SU-DHL-6 (cell line): ENCODE data around the gene MAP7D2.

ENCODE experiments used
- H2AFZ ChIP-seq: fragments of 200-600 bp; sonication (generic); 2 replicates; pipeline ENCODE4 v1.6.1; 2014; ENCODE audit warnings: low read depth, mild to moderate bottlenecking, moderate library complexity, mixed read lengths, antibody characterized with exemption, low read length; ENCODE audit not compliant: severe bottlenecking
- H3F3A ChIP-seq: fragments of 200-600 bp; shearing (Covaris generic); 2 replicates; pipeline ENCODE4 v1.6.0; 2016; ENCODE audit warnings: antibody characterized with exemption, mild to moderate bottlenecking; ENCODE audit not compliant: insufficient read depth
- H3K27ac ChIP-seq: fragments of 200-600 bp; sonication (generic); 2 replicates; pipeline ENCODE4 v1.5.1; 2016; ENCODE audit warnings: low read depth, mild to moderate bottlenecking, low read length, moderate library complexity, mixed read lengths
- H3K27me3 ChIP-seq: fragments of 200-600 bp; sonication (generic), shearing (Covaris generic); 2 replicates; pipeline ENCODE4 v1.6.0; 2014; ENCODE audit warnings: mild to moderate bottlenecking, low read length
- H3K36me3 ChIP-seq: fragments of 200-600 bp; sonication (generic); 2 replicates; pipeline ENCODE4 v1.6.1; 2014; ENCODE audit warnings: mild to moderate bottlenecking, low read length, mixed read lengths
- H3K4me2 ChIP-seq: fragments of 300-600, 200-600 bp; shearing (Covaris generic), sonication (generic); 2 replicates; pipeline ENCODE4 v1.6.0; 2014; ENCODE audit warnings: low read length, low read depth, mild to moderate bottlenecking; ENCODE audit not compliant: poor library complexity, severe bottlenecking
- H3K4me3 ChIP-seq: fragments of 200-600 bp; sonication (generic); 2 replicates; pipeline ENCODE4 v1.5.1; 2014; ENCODE audit warnings: antibody characterized with exemption, low read length, mild to moderate bottlenecking, mixed read lengths; ENCODE audit not compliant: insufficient read depth, poor library complexity, severe bottlenecking
- H3K79me2 ChIP-seq: fragments of 200-600 bp; sonication (generic); 2 replicates; pipeline ENCODE4 v1.6.1; 2014; ENCODE audit warnings: mild to moderate bottlenecking, low read length, moderate library complexity; ENCODE audit not compliant: insufficient read depth
- H3K9ac ChIP-seq: fragments of 200-600 bp; sonication (generic); 2 replicates; pipeline ENCODE4 v1.7.0; 2014; ENCODE audit warnings: mild to moderate bottlenecking, low read length
- H3K9me2 ChIP-seq: fragments of 200-600 bp; sonication (generic); replicated peaks from 2 replicates; pipeline ENCODE4 v1.6.1; 2014; ENCODE audit warnings: low read length; ENCODE audit not compliant: insufficient read depth
- H3K9me3 ChIP-seq: fragments of 200-600 bp; sonication (generic); 2 replicates; pipeline ENCODE4 v1.6.1; 2014; ENCODE audit warnings: low read length, mixed read lengths; ENCODE audit not compliant: insufficient read depth
- H4K20me1 ChIP-seq: fragments of 200-600 bp; sonication (generic); 2 replicates; pipeline ENCODE4 v1.6.1; 2014; ENCODE audit warnings: low read depth, mild to moderate bottlenecking, antibody characterized with exemption, low read length, moderate library complexity, mixed read lengths
- CTCF ChIP-seq: fragments of 200-600 bp; sonication (generic); IDR thresholded peaks from one replicate; pipeline ENCODE4 v1.5.1; 2017; ENCODE audit warnings: antibody characterized with exemption, mild to moderate bottlenecking, low read length, moderate library complexity; ENCODE audit not compliant: insufficient read depth, poor library complexity, severe bottlenecking
- EZH2phosphoT487 ChIP-seq: fragments of 200-600 bp; sonication (generic), shearing (Covaris generic); conservative IDR thresholded peaks from 2 replicates; pipeline ENCODE4 v1.6.1; 2018; ENCODE audit warnings: mild to moderate bottlenecking, antibody characterized with exemption, low read length, moderate library complexity, mixed read lengths

The MAP7D2 gene

GRCh38 chrX:20143561-20143960 is 26.9 kb upstream of the MAP7D2 start:
- H3K9ac ChIP-seq, result no peak overlapping the region
- TF ChIP-seq EZH2phosphoT487 (no peak), CTCF (no peak)
- H3K4me3 ChIP-seq, result no peak overlapping the region
- H3K4me2 ChIP-seq, result no peak overlapping the region
- H3K9me2 ChIP-seq, result no peaks in the 10 kb centered on the region
- 0 out of 2 replicates have a peak, but pooled peaks cover 6% of the 10 kb centered on the region for H3F3A ChIP-seq
- H3K27me3 ChIP-seq, result no peaks in the 10 kb centered on the region
- H2AFZ ChIP-seq, result no peak overlapping the region
- peaks cover 29% of the 10 kb centered on the region for H3K79me2 ChIP-seq
- H4K20me1 ChIP-seq, result peaks cover 9% of the 10 kb centered on the region; the same call in 1 of the 2 replicates
- no peaks in the 10 kb centered on the region for H3K9me3 ChIP-seq
- H3K27ac ChIP-seq, result no peak overlapping the region
- H3K36me3 ChIP-seq, result 0 out of 2 replicates have a peak, but pooled peaks cover 3% of the 10 kb centered on the region

GRCh38 chrX:20143111-20143510 is 26.4 kb upstream of the MAP7D2 start:
- Histone ChIP-seq H3K79me2 (peaks cover 33% of the 10 kb centered on the region), H3F3A (0 out of 2 replicates have a peak, but pooled peaks cover 6% of the 10 kb centered on the region), H3K9me3 (no peaks in the 10 kb centered on the region), H3K4me2 (no peak overlapping the region), H3K9ac (no peak overlapping the region), H4K20me1 (peaks cover 9% of the 10 kb centered on the region; the same call in 1 of the 2 replicates), H3K27ac (no peak overlapping the region), H3K36me3 (0 out of 2 replicates have a peak, but pooled peaks cover 3% of the 10 kb centered on the region), H2AFZ (no peak overlapping the region), H3K4me3 (no peak overlapping the region), H3K27me3 (no peaks in the 10 kb centered on the region), H3K9me2 (no peaks in the 10 kb centered on the region)
- no peak for TF ChIP-seq CTCF
- TF ChIP-seq EZH2phosphoT487, result no peak

GRCh38 chrX:20141281-20142220 is 24.8 kb upstream of the MAP7D2 start, which contains the start of gene EIF1AX:
Gene EIF1AX (minus strand): TSS chrX:20141838. CDS start chrX:20141640, 198 bp downstream.
- H3K9ac ChIP-seq, result peak within 1 kb of the TSS; percentile 94
- H3K4me3 ChIP-seq, result peak within 1 kb of the TSS; percentile 94
- no peaks in the 10 kb centered on the region for H3K9me3 ChIP-seq
- H3K27me3 ChIP-seq, result no peaks in the 10 kb centered on the region
- H3F3A ChIP-seq, result 0 out of 2 replicates have a peak, but pooled peaks cover 6% of the 10 kb centered on the region
- no peaks in the 10 kb centered on the region for H3K9me2 ChIP-seq
- no peak within 1 kb of the TSS for H2AFZ ChIP-seq
- peaks cover 9% of the 10 kb centered on the region; the same call in 1 of the 2 replicates for H4K20me1 ChIP-seq
- H3K36me3 ChIP-seq, result 0 out of 2 replicates have a peak, but pooled peaks cover 6% of the 10 kb centered on the region
- peaks cover 34% of the 10 kb centered on the region for H3K79me2 ChIP-seq
- H3K27ac ChIP-seq, result peak within 1 kb of the TSS; percentile 48
- H3K4me2 ChIP-seq, result peak within 1 kb of the TSS; percentile 82
- TF ChIP-seq CTCF (no peak), EZH2phosphoT487 (no peak)
